Mucosa of stomach (tissue), 1 donor: Measurements from ENCODE around the gene TOP3A.
"Not testable (repeated sequence)": the region's sequence is repeated elsewhere in the genome, so short reads cannot be mapped to it uniquely, and the experiment has no call there.

Experiments
- H3K27me3 ChIP-seq: one replicate; pipeline ENCODE4 v1.7.0; 2013; ENCODE audit warnings: mild to moderate bottlenecking, low read length; ENCODE audit not compliant: control insufficient read depth, insufficient read depth
- H3K36me3 ChIP-seq: one replicate; pipeline ENCODE4 v1.7.0; 2013; ENCODE audit warnings: low read length; ENCODE audit not compliant: control insufficient read depth, insufficient read depth
- H3K4me1 ChIP-seq: one replicate; pipeline ENCODE4 v1.7.0; 2013; ENCODE audit warnings: mild to moderate bottlenecking, low read length; ENCODE audit not compliant: control insufficient read depth, insufficient read depth
- H3K4me3 ChIP-seq: one replicate; pipeline ENCODE4 v1.7.0; 2013; ENCODE audit warnings: low read length
- H3K9ac ChIP-seq: one replicate; pipeline ENCODE4 v1.7.0; 2013; ENCODE audit warnings: mild to moderate bottlenecking, low read length, moderate library complexity
- H3K9me3 ChIP-seq: one replicate; pipeline ENCODE4 v1.7.0; 2013; ENCODE audit warnings: mild to moderate bottlenecking, low read length, moderate library complexity; ENCODE audit not compliant: control insufficient read depth
- donor health status: Pancreatic carcinoma.

Gene TOP3A

GRCh38 chr17:18338158-18338557, 23.4 kb upstream of the TOP3A start:
- not testable (repeated sequence) for H3K4me3 ChIP-seq, H3K4me1 ChIP-seq, H3K27me3 ChIP-seq, H3K9me3 ChIP-seq, H3K9ac ChIP-seq
- H3K36me3 ChIP-seq, result peaks cover 11% of the 10 kb centered on the region

GRCh38 chr17:18332909-18333489, 18.2 kb upstream of the TOP3A start:
- Histone ChIP-seq H3K4me3 (no peak overlapping the region), H3K9ac (no peak overlapping the region), H3K4me1 (no peaks in the 10 kb centered on the region), H3K27me3 (no peaks in the 10 kb centered on the region), H3K9me3 (no peaks in the 10 kb centered on the region), H3K36me3 (peaks cover 6% of the 10 kb centered on the region)

DNA sequence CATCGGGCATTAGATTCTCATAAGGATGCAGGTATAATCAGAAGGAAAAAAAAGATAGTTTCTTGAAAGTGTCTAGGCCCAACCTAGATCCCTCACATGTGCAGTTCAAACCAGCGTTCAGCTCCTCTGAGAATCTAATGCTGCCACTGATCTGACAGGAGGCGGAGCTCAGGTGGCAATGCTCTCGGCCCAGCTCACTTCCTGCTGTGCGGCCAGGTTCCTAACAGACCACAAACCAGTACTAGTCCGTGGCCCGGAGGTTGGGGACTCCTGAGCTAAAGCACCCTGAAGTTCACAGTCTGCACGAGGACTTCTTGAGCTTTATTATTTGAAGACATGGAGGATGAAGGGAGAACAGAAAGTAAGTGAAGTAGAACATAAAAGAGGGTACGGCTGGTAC, 17.1 kb upstream of the TOP3A start:
- Histone ChIP-seq H3K9ac (no peak overlapping the region), H3K36me3 (peaks cover 6% of the 10 kb centered on the region), H3K27me3 (no peaks in the 10 kb centered on the region), H3K9me3 (no peaks in the 10 kb centered on the region), H3K4me3 (no peak overlapping the region), H3K4me1 (no peaks in the 10 kb centered on the region)

GRCh38 chr17:18328643-18329204, 13.9 kb upstream of the TOP3A start:
- Histone ChIP-seq H3K9ac (no peak overlapping the region), H3K4me1 (no peaks in the 10 kb centered on the region), H3K4me3 (no peak overlapping the region), H3K36me3 (peaks cover 14% of the 10 kb centered on the region), H3K27me3 (no peaks in the 10 kb centered on the region), H3K9me3 (no peaks in the 10 kb centered on the region)

GRCh38 chr17:18327556-18327955, 12.8 kb upstream of the TOP3A start:
- Histone ChIP-seq H3K4me1 (no peaks in the 10 kb centered on the region), H3K27me3 (no peaks in the 10 kb centered on the region), H3K36me3 (peaks cover 14% of the 10 kb centered on the region), H3K4me3 (no peak overlapping the region), H3K9me3 (no peaks in the 10 kb centered on the region), H3K9ac (no peak overlapping the region)

- no peak overlapping the region for H3K4me3 ChIP-seq
- no peak overlapping the region for H3K9ac ChIP-seq
- no peaks in the 10 kb centered on the region for H3K27me3 ChIP-seq
- H3K4me1 ChIP-seq, result no peaks in the 10 kb centered on the region
- H3K36me3 ChIP-seq, result peaks cover 14% of the 10 kb centered on the region
- no peaks in the 10 kb centered on the region for H3K9me3 ChIP-seq
Observed at GRCh38 chr17:18327093-18327492, 12.3 kb upstream of the TOP3A start.

DNA sequence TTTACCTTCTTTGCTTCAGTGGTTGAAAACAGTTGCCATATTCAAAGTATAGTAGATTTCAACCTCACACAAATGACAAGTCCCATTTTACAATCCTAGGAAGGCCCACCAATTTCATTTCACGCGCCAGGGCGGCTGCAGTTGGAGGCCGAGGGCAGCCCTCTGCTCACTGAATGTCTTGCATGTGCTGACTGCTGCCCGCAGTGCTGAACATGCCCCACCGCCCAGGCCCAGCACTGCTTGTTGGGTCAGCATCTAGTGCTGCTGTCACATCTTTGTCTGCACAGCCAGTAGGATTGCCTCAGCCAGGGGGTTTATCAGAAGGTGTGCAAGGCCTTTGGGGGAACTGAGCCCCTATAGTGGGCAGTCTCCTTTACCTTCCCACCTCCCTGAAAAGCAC, 11.8 kb upstream of the TOP3A start:
- Histone ChIP-seq H3K9me3 (no peaks in the 10 kb centered on the region), H3K4me1 (no peaks in the 10 kb centered on the region), H3K4me3 (no peak overlapping the region), H3K27me3 (no peaks in the 10 kb centered on the region), H3K9ac (no peak overlapping the region), H3K36me3 (peaks cover 14% of the 10 kb centered on the region)

- Histone ChIP-seq H3K4me3 (no peak overlapping the region), H3K9me3 (no peaks in the 10 kb centered on the region), H3K27me3 (no peaks in the 10 kb centered on the region), H3K36me3 (peaks cover 9% of the 10 kb centered on the region), H3K9ac (no peak overlapping the region), H3K4me1 (no peaks in the 10 kb centered on the region)
Observed at GRCh38 chr17:18326039-18326438, 11.2 kb upstream of the TOP3A start.

GRCh38 chr17:18324140-18325050, 9.6 kb upstream of the TOP3A start:
- Histone ChIP-seq H3K27me3 (no peaks in the 10 kb centered on the region), H3K4me1 (peaks cover 10% of the 10 kb centered on the region), H3K9ac (no peak overlapping the region), H3K9me3 (no peaks in the 10 kb centered on the region), H3K36me3 (peaks cover 14% of the 10 kb centered on the region), H3K4me3 (no peak overlapping the region)

- H3K4me1 ChIP-seq, result peaks cover 17% of the 10 kb centered on the region
- H3K9ac ChIP-seq, result no peak overlapping the region
- H3K4me3 ChIP-seq, result no peak overlapping the region
- peaks cover 14% of the 10 kb centered on the region for H3K36me3 ChIP-seq
- no peaks in the 10 kb centered on the region for H3K9me3 ChIP-seq
- no peaks in the 10 kb centered on the region for H3K27me3 ChIP-seq
Observed at GRCh38 chr17:18323507-18324139, 8.8 kb upstream of the TOP3A start.

DNA sequence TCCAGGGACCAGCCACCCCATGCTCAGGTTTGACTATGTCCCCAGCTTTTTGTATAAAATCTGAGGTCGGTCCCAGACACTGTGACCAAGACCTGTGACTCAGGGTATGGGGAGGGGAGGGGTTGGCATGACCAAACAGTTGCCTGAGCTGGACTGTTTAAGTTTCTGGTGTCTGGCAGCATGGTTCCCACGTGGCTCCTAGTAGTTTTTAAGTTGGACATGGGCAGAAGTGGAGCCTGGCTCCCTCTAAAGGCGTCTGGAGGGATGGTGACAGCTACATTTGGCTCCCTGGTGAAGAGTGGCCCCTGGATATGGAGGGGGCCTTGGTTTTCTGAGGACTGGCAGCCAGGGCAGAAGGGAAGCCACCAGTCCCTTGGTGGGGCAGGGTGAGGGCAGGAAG, 8.2 kb upstream of the TOP3A start:
- no peaks in the 10 kb centered on the region for H3K9me3 ChIP-seq
- peaks cover 14% of the 10 kb centered on the region for H3K36me3 ChIP-seq
- no peak overlapping the region for H3K4me3 ChIP-seq
- no peak overlapping the region for H3K9ac ChIP-seq
- no peaks in the 10 kb centered on the region for H3K27me3 ChIP-seq
- H3K4me1 ChIP-seq, result peaks cover 23% of the 10 kb centered on the region

DNA sequence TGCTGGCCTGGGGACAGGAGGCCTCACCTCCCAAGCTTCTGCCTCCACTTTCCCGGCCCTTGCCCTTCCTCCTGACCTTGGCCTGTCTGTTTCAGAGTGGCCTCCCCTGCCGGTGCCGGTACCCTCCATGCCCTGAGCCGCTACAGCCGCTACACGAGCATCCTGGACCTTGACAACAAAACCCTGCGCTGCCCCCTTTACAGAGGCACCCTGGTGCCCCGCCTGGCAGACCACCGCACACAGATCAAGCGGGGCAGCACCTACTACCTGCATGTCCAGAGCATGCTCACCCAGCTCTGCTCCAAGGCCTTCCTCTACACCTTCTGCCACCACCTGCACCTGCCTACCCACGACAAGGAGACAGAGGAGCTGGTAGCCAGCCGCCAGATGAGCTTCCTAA, 7.7 kb upstream of the TOP3A start:
- Histone ChIP-seq H3K4me3 (no peak overlapping the region), H3K27me3 (no peaks in the 10 kb centered on the region), H3K9me3 (no peaks in the 10 kb centered on the region), H3K9ac (no peak overlapping the region), H3K36me3 (peaks cover 14% of the 10 kb centered on the region), H3K4me1 (peaks cover 28% of the 10 kb centered on the region)
